K562 (cell line): ENCODE measurements around the gene PCED1B. TPM values are rescaled to one million over a fixed set of nuclear protein-coding genes. Genes with fewer than 3 reads are reported as not detected.

Experiments used
- BCOR ChIP-seq: fragments of 450-650 bp; IDR thresholded peaks from 2 replicates; pipeline ENCODE4 v1.6.1; 2016
- CBFA2T2 ChIP-seq: fragments of 450-650 bp; conservative IDR thresholded peaks from 2 replicates; pipeline ENCODE4 v1.6.1; 2017; ENCODE audit warnings: mild to moderate bottlenecking
- CCAR2 ChIP-seq: fragments of 200-400 bp; formaldehyde crosslinking; IDR thresholded peaks from 2 replicates; pipeline ENCODE4 v1.6.1; 2017; ENCODE audit warnings: mild to moderate bottlenecking, low read depth, low read length
- DLX4 ChIP-seq: fragments of 250-450 bp; sonication (Bioruptor Pico); IDR thresholded peaks from 2 replicates; pipeline ENCODE4 v1.6.1; 2021; ENCODE audit warnings: mild to moderate bottlenecking
- EP300 ChIP-seq: IDR thresholded peaks from 2 replicates; pipeline ENCODE4 v1.6.1; 2012; ENCODE audit warnings: low read length, improper control_type of control experiment
- ESRRA ChIP-seq: fragments of 450-650 bp; IDR thresholded peaks from 2 replicates; pipeline ENCODE4 v1.6.1; 2014; ENCODE audit warnings: low read depth, mild to moderate bottlenecking, moderate library complexity, borderline replicate concordance
- HDAC8 ChIP-seq: fragments of 450-650 bp; IDR thresholded peaks from 2 replicates; pipeline ENCODE4 v1.6.1; 2016; ENCODE audit warnings: mild to moderate bottlenecking, missing genetic modification characterization, moderate library complexity, missing compliant biosample characterization
- MAFF ChIP-seq: IDR thresholded peaks from 2 replicates; pipeline ENCODE4 v1.6.1; 2012; ENCODE audit warnings: low read length, improper control_type of control experiment
- MAZ ChIP-seq, 2 experiments: fragments of 450-650 bp in 1 of 2; sonication (generic) in 1 of 2; formaldehyde crosslinking; IDR thresholded peaks in 1 of 2; conservative IDR thresholded peaks in 1 of 2; 2 replicates each; pipeline versions ENCODE4 v1.4.0 to v1.5.0; 2020; ENCODE audit warnings: mild to moderate bottlenecking in 1 of 2, missing genetic modification reagents in 1 of 2
- MCM2 ChIP-seq: fragments of 450-650 bp; IDR thresholded peaks from 2 replicates; pipeline ENCODE4 v1.6.1; 2017; ENCODE audit warnings: low read depth, mild to moderate bottlenecking
- RBM34 ChIP-seq: fragments of 200-400 bp; formaldehyde crosslinking; IDR thresholded peaks from 2 replicates; pipeline ENCODE4 v1.6.1; 2018; ENCODE audit warnings: low read length, borderline replicate concordance; ENCODE audit not compliant: insufficient read depth
- RCOR1 ChIP-seq, 2 experiments: IDR thresholded peaks; 2 replicates each; pipeline ENCODE4 v1.6.1; 2012; ENCODE audit warnings: low read depth in 2 of 2, low read length in 2 of 2, borderline replicate concordance in 1 of 2, improper control_type of control experiment in 1 of 2
- RERE ChIP-seq: sonication (generic); formaldehyde crosslinking; IDR thresholded peaks from 2 replicates; pipeline ENCODE4 v1.8.0; 2023; ENCODE audit warnings: missing genetic modification reagents, mild to moderate bottlenecking, borderline replicate concordance
- SMARCE1 ChIP-seq: fragments of 450-650 bp; IDR thresholded peaks from 2 replicates; pipeline ENCODE4 v1.7.1; 2016; ENCODE audit warnings: mild to moderate bottlenecking
- THRAP3 ChIP-seq: fragments of 450-650 bp; IDR thresholded peaks from 2 replicates; pipeline ENCODE4 v1.6.1; 2016; ENCODE audit warnings: mild to moderate bottlenecking, inconsistent platforms, borderline replicate concordance
- ZNF134 ChIP-seq: fragments of 250-450 bp; sonication (Bioruptor Pico); conservative IDR thresholded peaks from 2 replicates; pipeline ENCODE4 v1.4.0; 2020
- ZNF324 ChIP-seq: fragments of 250-450 bp; sonication (Bioruptor Pico); IDR thresholded peaks from 2 replicates; pipeline ENCODE4 v1.4.0; 2020; ENCODE audit warnings: mild to moderate bottlenecking
- ZNF696 ChIP-seq: fragments of 250-450 bp; sonication (Bioruptor Pico); conservative IDR thresholded peaks from 2 replicates; pipeline ENCODE4 v1.4.0; 2020; ENCODE audit warnings: mild to moderate bottlenecking, moderate library complexity
- polyA plus RNA-seq, 8 experiments: library from polyadenylated mRNA; depleted of rRNA in 4 of 8; stranded (reverse) in 5 of 8; unstranded in 3 of 8; fragments of >200 nt; fragmentation: Nextera tagmentation in 2 of 8; fragmentation: Illumina TruSeq in 1 of 8; extraction: Ambion mirVana in 2 of 8; extraction: Trizol in 1 of 8; gene quantifications; 2 replicates each; pipeline versions ENCODE4 v1.2.1 to v1.2.3, GENCODE V29; 2011 to 2014; ENCODE audit warnings: inconsistent platforms in 1 of 8, missing spikeins in 1 of 8
- total RNA-seq, 7 experiments: library from RNA; depleted of rRNA in 6 of 7; stranded (reverse); fragments of >200 nt in 6 of 7; fragmentation: Illumina TruSeq in 2 of 7; extraction: Trizol in 2 of 7; gene quantifications; 2 replicates each; pipeline versions ENCODE4 v1.2.1 to v1.2.3, GENCODE V29; 2011 to 2021; ENCODE audit warnings: low replicate concordance in 1 of 7
- TF ChIP-seq, protein P1 (sequence below): conservative IDR thresholded peaks from 2 replicates; pipeline ENCODE4 v1.6.1; 2011; ENCODE audit warnings: low read depth, mild to moderate bottlenecking, low read length; ENCODE audit not compliant: control insufficient read depth
- TF ChIP-seq, protein P2 (sequence below): sonication (generic); formaldehyde crosslinking; IDR thresholded peaks from 2 replicates; pipeline ENCODE4 v1.5.0; 2020; ENCODE audit warnings: missing genetic modification reagents

The PCED1B gene
- total and polyA plus RNA-seq, 9 of the 15 experiments (the other 6 are each of a cell fraction or from before 2014, with no cell fraction given), result 1.2 to 9.3 (median 2.5) TPM

GRCh38 chr12:47212701-47213039, 133.2 kb downstream of the PCED1B start (continued):
- TF ChIP-seq THRAP3 (no peak), DLX4 (CRISPR knock-in tag) (no peak), MAZ (CRISPR knock-in tag; conservative IDR thresholded peaks at IDR 0.05 in 1 of 2, IDR thresholded peaks at IDR 0.05 in 1 of 2) (no peak), RERE (CRISPR knock-in tag) (no peak), RBM34 (no peak), CCAR2 (no peak), CBFA2T2 (no peak), ESRRA (no peak), RCOR1 (IDR thresholded peaks at IDR 0.05; ENCODE audit: borderline replicate concordance in 1 of 2, low read depth in 2 of 2, low read length in 2 of 2) (0 out of 4 replicates have a peak, but pooled peaks of 1 of the 2 experiments have one; percentile 22), ZNF696 (CRISPR knock-in tag) (no peak), EP300 (no peak), MCM2 (no peak), SMARCE1 (no peak), ZNF324 (CRISPR knock-in tag) (no peak), ZNF134 (CRISPR knock-in tag) (no peak), HDAC8 (no peak), BCOR (peak; percentile 64; the same call in 1 of the 2 replicates), MAFF (no peak)
- TF ChIP-seq, protein P1, sequence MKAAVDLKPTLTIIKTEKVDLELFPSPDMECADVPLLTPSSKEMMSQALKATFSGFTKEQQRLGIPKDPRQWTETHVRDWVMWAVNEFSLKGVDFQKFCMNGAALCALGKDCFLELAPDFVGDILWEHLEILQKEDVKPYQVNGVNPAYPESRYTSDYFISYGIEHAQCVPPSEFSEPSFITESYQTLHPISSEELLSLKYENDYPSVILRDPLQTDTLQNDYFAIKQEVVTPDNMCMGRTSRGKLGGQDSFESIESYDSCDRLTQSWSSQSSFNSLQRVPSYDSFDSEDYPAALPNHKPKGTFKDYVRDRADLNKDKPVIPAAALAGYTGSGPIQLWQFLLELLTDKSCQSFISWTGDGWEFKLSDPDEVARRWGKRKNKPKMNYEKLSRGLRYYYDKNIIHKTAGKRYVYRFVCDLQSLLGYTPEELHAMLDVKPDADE, result no peak
- TF ChIP-seq, protein P2, sequence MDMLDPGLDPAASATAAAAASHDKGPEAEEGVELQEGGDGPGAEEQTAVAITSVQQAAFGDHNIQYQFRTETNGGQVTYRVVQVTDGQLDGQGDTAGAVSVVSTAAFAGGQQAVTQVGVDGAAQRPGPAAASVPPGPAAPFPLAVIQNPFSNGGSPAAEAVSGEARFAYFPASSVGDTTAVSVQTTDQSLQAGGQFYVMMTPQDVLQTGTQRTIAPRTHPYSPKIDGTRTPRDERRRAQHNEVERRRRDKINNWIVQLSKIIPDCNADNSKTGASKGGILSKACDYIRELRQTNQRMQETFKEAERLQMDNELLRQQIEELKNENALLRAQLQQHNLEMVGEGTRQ (CRISPR knock-in tag), result no peak
